Measurements from ENCODE around the gene KCTD2.

GRCh38 chr17:75010683-75011400 lies 36.2 kb upstream of the KCTD2 start:
- TF ChIP-seq GATA2 (IDR thresholded peaks at IDR 0.05; ENCODE audit: low read depth, low read length) = no peak
- TF ChIP-seq GATA3 (IDR thresholded peaks at IDR 0.05; ENCODE audit: low read depth, low read length) = no peak

Data from SH-SY5Y (cell line).